GM20431 (cell line): ENCODE data around the gene PRKCZ.

ENCODE experiments used
- in situ Hi-C: fragments of 300-500 bp; cut with MseI, MboI; formaldehyde crosslinking; loops from one replicate; pipeline ENCODE4 v1.15.0; 2020; ENCODE audit warnings: low sequenced_read_pairs; ENCODE audit not compliant: unreplicated experiment

Gene PRKCZ

GRCh38 chr1:2184934-2185333, 134.7 kb downstream of the PRKCZ start:
- in situ Hi-C loops: loop anchor here (25.0 kb wide), 1 partner anchor 352 kb away; the partner anchor contains the start of genes HES5 and PANK4

- in situ Hi-C loops: loop anchor here (25.0 kb wide), 1 partner anchor 351 kb away; the partner anchor contains the start of genes HES5 and PANK4
Measured at GRCh38 chr1:2185880-2186855, 136.0 kb downstream of the PRKCZ start.

- in situ Hi-C loops: loop anchor here (25.0 kb wide), 1 partner anchor 350 kb away; the partner anchor contains the start of genes HES5 and PANK4
Measured at GRCh38 chr1:2186901-2187300, 136.7 kb downstream of the PRKCZ start.

- in situ Hi-C loops: loop anchor here (25.0 kb wide), 1 partner anchor 350 kb away; the partner anchor contains the start of genes HES5 and PANK4
Measured at GRCh38 chr1:2187619-2188018, 137.4 kb downstream of the PRKCZ start.

GRCh38 chr1:2188336-2188735, 138.1 kb downstream of the PRKCZ start:
- in situ Hi-C loops: loop anchor here (25.0 kb wide), 1 partner anchor 349 kb away; the partner anchor contains the start of genes HES5 and PANK4

- in situ Hi-C loops: loop anchor here (10.0 to 25.0 kb wide), 2 partner anchors 195 to 348 kb away; partner anchors contain the start of genes HES5 and PANK4
Measured at GRCh38 chr1:2189459-2190425, 139.5 kb downstream of the PRKCZ start.

- in situ Hi-C loops: loop anchor here (10.0 to 25.0 kb wide), 2 partner anchors 194 to 347 kb away; partner anchors contain the start of genes HES5 and PANK4
Measured at GRCh38 chr1:2190491-2190976, 140.3 kb downstream of the PRKCZ start.

GRCh38 chr1:2192031-2192995, 142.1 kb downstream of the PRKCZ start:
- in situ Hi-C loops: loop anchor here (10.0 to 25.0 kb wide), 2 partner anchors 192 to 345 kb away; partner anchors contain the start of genes HES5 and PANK4

GRCh38 chr1:2193514-2194281, 143.5 kb downstream of the PRKCZ start:
- in situ Hi-C loops: loop anchor here (10.0 to 25.0 kb wide), 2 partner anchors 191 to 344 kb away; partner anchors contain the start of genes HES5 and PANK4

- in situ Hi-C loops: loop anchor here (10.0 to 25.0 kb wide), 2 partner anchors 190 to 343 kb away; partner anchors contain the start of genes HES5 and PANK4
Measured at GRCh38 chr1:2194319-2194897, 144.2 kb downstream of the PRKCZ start, which contains the start of gene FAAP20. FAAP20 (minus strand) TSS chr1:2194772; CDS start chr1:2194749, 23 bp downstream.

- in situ Hi-C loops: loop anchor here (10.0 to 25.0 kb wide), 2 partner anchors 190 to 342 kb away; partner anchors contain the start of genes HES5 and PANK4
Measured at GRCh38 chr1:2194898-2195673, 144.9 kb downstream of the PRKCZ start.

- in situ Hi-C loops: loop anchor here (10.0 to 25.0 kb wide), 2 partner anchors 189 to 342 kb away; partner anchors contain the start of genes HES5 and PANK4
Measured at GRCh38 chr1:2195785-2196184, 145.6 kb downstream of the PRKCZ start.

GRCh38 chr1:2196901-2197638, 146.9 kb downstream of the PRKCZ start:
- in situ Hi-C loops: loop anchor here (10.0 to 25.0 kb wide), 2 partner anchors 188 to 340 kb away; partner anchors contain the start of genes HES5 and PANK4

- in situ Hi-C loops: loop anchor here (10.0 to 25.0 kb wide), 2 partner anchors 187 to 340 kb away; partner anchors contain the start of genes HES5 and PANK4
Measured at GRCh38 chr1:2197707-2198165, 147.5 kb downstream of the PRKCZ start.

- in situ Hi-C loops: loop anchor here (10.0 to 25.0 kb wide), 2 partner anchors 186 to 339 kb away; partner anchors contain the start of genes HES5 and PANK4
Measured at GRCh38 chr1:2198571-2198970, 148.4 kb downstream of the PRKCZ start.
